AG09319 (cell line): ENCODE results near the gene COQ8B.

Source experiments
- DNase-seq: peaks from one replicate; pipeline ENCODE4 v3.0.0-alpha.2; 2010; ENCODE audit warnings: low read depth; ENCODE audit errors: extremely low read depth
- CTCF ChIP-seq: IDR thresholded peaks from 2 replicates; pipeline ENCODE4 v1.5.1; 2011; ENCODE audit warnings: low read depth, mild to moderate bottlenecking, inconsistent platforms, low read length, moderate library complexity

The COQ8B gene

DNA sequence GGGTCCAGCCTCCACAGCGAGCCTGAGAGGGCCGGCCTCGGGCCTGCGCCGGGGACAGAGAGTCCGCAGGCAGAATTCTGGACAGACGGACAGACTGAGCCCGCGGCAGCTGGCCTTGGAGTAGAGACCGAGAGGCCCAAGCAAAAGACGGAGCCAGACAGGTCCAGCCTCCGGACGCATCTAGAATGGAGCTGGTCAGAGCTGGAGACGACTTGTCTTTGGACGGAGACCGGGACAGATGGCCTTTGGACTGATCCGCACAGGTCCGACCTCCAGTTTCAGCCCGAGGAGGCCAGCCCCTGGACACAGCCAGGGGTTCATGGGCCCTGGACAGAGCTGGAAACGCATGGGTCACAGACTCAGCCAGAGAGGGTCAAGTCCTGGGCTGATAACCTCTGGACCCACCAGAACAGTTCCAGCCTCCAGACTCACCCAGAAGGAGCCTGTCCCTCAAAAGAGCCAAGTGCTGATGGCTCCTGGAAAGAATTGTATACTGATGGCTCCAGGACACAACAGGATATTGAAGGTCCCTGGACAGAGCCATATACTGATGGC, 716 bp upstream of the COQ8B start:
- DNase-seq: no peak
- TF ChIP-seq CTCF: no peak

- DNase-seq: no peak
Measured at GRCh38 chr19:40716031-40716481, 630 bp downstream of the COQ8B start.

GRCh38 chr19:40714441-40715299, 2.0 kb downstream of the COQ8B start:
- DNase-seq: peak; percentile 83
- TF ChIP-seq CTCF: no peak; the same call in 1 of the 2 replicates

More at GRCh38 chr19:40716031-40716481, 630 bp downstream of the COQ8B start:
- no peak for TF ChIP-seq CTCF

- TF ChIP-seq CTCF: no peak
- no peak for DNase-seq
Measured at GRCh38 chr19:40713939-40714338, 2.7 kb downstream of the COQ8B start.

- TF ChIP-seq CTCF: no peak
- DNase-seq: no peak
Measured at GRCh38 chr19:40709817-40710216, 6.9 kb downstream of the COQ8B start.

DNA sequence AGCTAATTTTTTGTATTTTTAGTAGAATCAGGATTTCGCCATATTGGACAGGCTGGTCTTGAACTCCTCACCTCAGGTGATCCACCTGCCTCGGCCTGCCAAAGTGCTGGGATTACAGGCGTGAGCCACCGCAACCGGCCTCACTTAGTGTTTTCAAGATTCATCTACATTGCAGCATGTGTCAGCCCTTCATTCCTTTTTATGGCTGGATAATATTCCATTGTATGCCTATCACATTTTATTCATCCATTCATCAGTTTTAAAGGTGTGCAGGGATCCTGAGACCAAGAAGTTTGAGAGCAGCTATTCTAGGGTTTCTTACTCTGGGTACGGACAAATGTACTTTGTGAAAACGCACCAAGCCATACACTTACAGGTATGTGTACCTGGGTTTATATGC, 9.1 kb downstream of the COQ8B start:
- no peak for TF ChIP-seq CTCF
- no peak for DNase-seq

DNA sequence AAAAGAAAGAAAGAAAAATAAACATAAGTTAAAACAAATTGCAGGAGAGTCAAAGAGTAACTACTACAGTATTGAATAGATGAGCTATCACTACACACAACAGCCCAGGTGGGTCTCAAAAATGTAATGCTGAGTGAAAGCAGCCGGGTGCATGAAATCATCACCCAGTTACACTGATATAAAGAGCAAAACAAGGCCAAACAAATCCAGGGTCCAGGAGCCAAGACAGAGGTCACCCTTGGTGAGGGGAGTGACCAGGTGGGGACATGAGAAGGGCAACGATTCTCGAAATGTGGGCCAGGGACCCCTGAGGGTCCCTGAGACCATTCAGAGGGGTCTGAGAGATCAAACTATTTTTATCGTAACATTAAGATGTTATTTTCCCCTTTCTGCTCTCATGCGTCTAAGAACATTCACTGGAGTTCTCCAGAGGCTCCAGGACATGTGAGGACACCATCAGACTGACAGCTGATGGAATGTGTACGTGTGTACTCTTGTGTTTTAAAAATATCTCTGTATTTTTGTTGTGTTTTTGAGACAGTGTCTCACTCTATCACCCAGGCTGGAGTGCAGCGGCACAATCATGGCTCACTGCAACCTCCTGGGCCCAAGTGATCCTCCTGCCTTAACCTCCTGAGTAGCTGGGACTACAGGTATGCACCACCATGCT, 10.6 kb downstream of the COQ8B start:
- no peak for TF ChIP-seq CTCF
- no peak for DNase-seq
